GM23338 (cell line): ENCODE results near the gene DDX23. TPM values are rescaled to one million over a fixed set of nuclear protein-coding genes. Genes with fewer than 3 reads are reported as not detected.

Experiments used
- ATAC-seq: fragments of 200-7000 bp; cut with Tn5 transposase; 3 replicates; pipeline ENCODE4 v1.9.1; 2020
- DNase-seq: peaks from one replicate; pipeline ENCODE4 v3.0.0-alpha.2; 2015; ENCODE audit warnings: low spot score
- H2AFZ ChIP-seq: fragments of 200-600 bp; sonication (generic); 2 replicates; pipeline ENCODE4 v1.8.0; 2016; ENCODE audit warnings: antibody characterized with exemption, mild to moderate bottlenecking, moderate library complexity
- H3F3A ChIP-seq: fragments of 200-600 bp; sonication (generic); replicated peaks from 2 replicates; pipeline ENCODE4 v1.8.0; 2017; ENCODE audit warnings: antibody characterized with exemption, mixed run types, low read depth
- H3K27ac ChIP-seq: fragments of 200-600 bp; sonication (generic); 2 replicates; pipeline ENCODE4 v1.6.1; 2016; ENCODE audit warnings: low read depth
- H3K27me3 ChIP-seq: fragments of 200-600 bp; sonication (generic); 2 replicates; pipeline ENCODE4 v1.8.0; 2016; ENCODE audit warnings: mild to moderate bottlenecking, mixed run types, moderate library complexity; ENCODE audit not compliant: insufficient read depth
- H3K36me3 ChIP-seq: fragments of 200-600 bp; sonication (generic); 2 replicates; pipeline ENCODE4 v1.8.0; 2016; ENCODE audit warnings: mild to moderate bottlenecking; ENCODE audit not compliant: insufficient read depth
- H3K4me1 ChIP-seq: fragments of 200-600 bp; sonication (generic); 2 replicates; pipeline ENCODE4 v1.8.0; 2016; ENCODE audit warnings: mild to moderate bottlenecking, moderate library complexity; ENCODE audit not compliant: insufficient read depth
- H3K4me2 ChIP-seq: fragments of 200-600 bp; sonication (generic); 2 replicates; pipeline ENCODE4 v1.7.1; 2017; ENCODE audit warnings: mixed run types
- H3K4me3 ChIP-seq: fragments of 200-600 bp; sonication (generic); 2 replicates; pipeline ENCODE4 v1.6.1; 2016; ENCODE audit warnings: mixed run types
- H3K79me2 ChIP-seq: fragments of 200-600 bp; sonication (generic); replicated peaks from 2 replicates; pipeline ENCODE4 v1.8.0; 2017; ENCODE audit warnings: mild to moderate bottlenecking; ENCODE audit not compliant: insufficient read depth
- H3K9me2 ChIP-seq: fragments of 200-600 bp; sonication (generic); 2 replicates; pipeline ENCODE4 v1.8.0; 2017; ENCODE audit not compliant: insufficient read depth
- H4K20me1 ChIP-seq: fragments of 200-600 bp; sonication (generic); replicated peaks from 2 replicates; pipeline ENCODE4 v1.8.0; 2017; ENCODE audit warnings: mild to moderate bottlenecking; ENCODE audit not compliant: insufficient read depth
- H3K27ac Mint-ChIP-seq: 2 replicates; pipeline ENCODE4 v1.8.0; 2020; ENCODE audit warnings: inconsistent platforms, mild to moderate bottlenecking, moderate library complexity, mixed read lengths
- H3K27me3 Mint-ChIP-seq: 3 replicates; pipeline ENCODE4 v1.8.0; 2022; ENCODE audit warnings: low read depth, mild to moderate bottlenecking, moderate library complexity, mixed read lengths, inconsistent platforms; ENCODE audit not compliant: insufficient read depth, poor library complexity
- H3K36me3 Mint-ChIP-seq: 3 replicates; pipeline ENCODE4 v1.8.0; 2021; ENCODE audit warnings: low read depth, mild to moderate bottlenecking, inconsistent platforms, moderate library complexity, mixed read lengths
- H3K4me1 Mint-ChIP-seq: 3 replicates; pipeline ENCODE4 v1.8.0; 2020; ENCODE audit warnings: mild to moderate bottlenecking, inconsistent platforms, mixed read lengths
- H3K4me3 Mint-ChIP-seq: 3 replicates; pipeline ENCODE4 v1.8.0; 2021; ENCODE audit warnings: moderate library complexity, mild to moderate bottlenecking, inconsistent platforms, mixed read lengths
- H3K9me3 Mint-ChIP-seq: 3 replicates; pipeline ENCODE4 v1.8.0; 2020; ENCODE audit warnings: moderate library complexity, mild to moderate bottlenecking, inconsistent platforms, mixed read lengths
- CREB1 ChIP-seq: fragments of 250-450 bp; sonication (Bioruptor Pico); IDR thresholded peaks from 2 replicates; pipeline ENCODE4 v1.5.0; 2020; ENCODE audit warnings: low read depth, mild to moderate bottlenecking, moderate library complexity
- EZH2 ChIP-seq: fragments of 200-600 bp; sonication (generic); IDR thresholded peaks from one replicate; pipeline ENCODE4 v1.8.0; 2017; ENCODE audit warnings: antibody characterized with exemption, mild to moderate bottlenecking, low read depth; ENCODE audit not compliant: unreplicated experiment
- POLR2AphosphoS5 ChIP-seq: IDR thresholded peaks from 2 replicates; pipeline ENCODE4 v1.6.1; 2016; ENCODE audit warnings: antibody characterized with exemption, low read depth
- STAT1 ChIP-seq: IDR thresholded peaks from one replicate; pipeline ENCODE4 v1.6.1; 2016; ENCODE audit warnings: antibody characterized with exemption; ENCODE audit not compliant: unreplicated experiment
- ZNF331 ChIP-seq: fragments of 250-450 bp; sonication (Bioruptor Pico); IDR thresholded peaks from 2 replicates; pipeline ENCODE4 v1.5.0; 2020; ENCODE audit warnings: low read depth, mild to moderate bottlenecking, moderate library complexity
- polyA plus RNA-seq: library from polyadenylated mRNA; unstranded; fragments of >200 nt; fragmentation: Nextera tagmentation; extraction: Ambion mirVana; gene quantifications from 2 replicates; pipeline ENCODE4 v1.2.1, GENCODE V29; 2016
- total RNA-seq: library from RNA; depleted of rRNA; stranded (reverse); fragments of >200 nt; shearing (Covaris generic); gene quantifications from 2 replicates; pipeline ENCODE4 v1.2.3, GENCODE V29; 2014
- TF ChIP-seq, protein P1 (sequence below), 2 experiments: fragments of 200-600 bp in 1 of 2; sonication (generic) in 1 of 2; conservative IDR thresholded peaks; 2 replicates each; pipeline versions ENCODE4 v1.5.1 to v1.6.1; 2016 to 2017; ENCODE audit warnings: antibody characterized with exemption in 2 of 2, low read depth in 2 of 2, mild to moderate bottlenecking in 2 of 2, moderate library complexity in 1 of 2
- TF ChIP-seq, protein P2 (sequence below): fragments of 250-450 bp; sonication (Bioruptor Pico); IDR thresholded peaks from 2 replicates; pipeline ENCODE4 v1.5.0; 2020; ENCODE audit warnings: mild to moderate bottlenecking, moderate library complexity
- TF ChIP-seq, protein P3 (sequence below): IDR thresholded peaks from one replicate; pipeline ENCODE4 v1.6.1; 2018; ENCODE audit warnings: antibody characterized with exemption; ENCODE audit not compliant: unreplicated experiment

Gene DDX23
- total and polyA plus RNA-seq, 2 experiments from 2014 or later: 31.7 to 78.5 TPM

DNA sequence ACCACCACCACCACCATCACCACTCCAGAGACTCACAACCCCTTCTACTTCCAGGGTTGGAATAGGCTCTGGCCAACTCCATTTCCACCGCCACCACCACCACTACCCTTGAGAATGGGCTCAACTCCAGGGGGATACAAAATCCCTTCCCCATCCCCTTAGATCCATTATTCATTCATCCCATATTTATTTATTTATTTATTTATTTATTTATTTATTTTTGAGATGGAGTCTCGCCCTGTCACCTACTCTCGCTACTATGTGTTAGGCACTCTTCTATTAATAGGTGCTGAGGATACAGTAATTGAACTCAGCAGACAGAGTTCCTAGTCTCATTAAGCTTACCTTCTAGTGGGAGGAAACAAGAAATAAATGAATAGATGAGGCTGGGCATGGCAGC lies 58.3 kb downstream of the DDX23 start:
- no peaks in the 10 kb centered on the region for H4K20me1 ChIP-seq
- H3K27ac ChIP-seq: no peak overlapping the region
- H3K4me3 Mint-ChIP-seq: no peak overlapping the region
- no peak overlapping the region for H3K4me2 ChIP-seq
- no peak overlapping the region for H2AFZ ChIP-seq
- peaks cover 7% of the 10 kb centered on the region for H3F3A ChIP-seq
- no peak overlapping the region for H3K4me3 ChIP-seq
- ATAC-seq (no peak), DNase-seq (no peak)
- H3K27me3 Mint-ChIP-seq: peaks cover 3% of the 10 kb centered on the region
- H3K4me1 Mint-ChIP-seq: peaks cover 21% of the 10 kb centered on the region
- no peaks in the 10 kb centered on the region for H3K79me2 ChIP-seq
- no peaks in the 10 kb centered on the region for H3K36me3 Mint-ChIP-seq
- H3K4me1 ChIP-seq: peaks cover 11% of the 10 kb centered on the region
- H3K27ac Mint-ChIP-seq: no peak overlapping the region
- H3K9me3 Mint-ChIP-seq: no peaks in the 10 kb centered on the region
- no peaks in the 10 kb centered on the region for H3K36me3 ChIP-seq
- H3K9me2 ChIP-seq: no peaks in the 10 kb centered on the region
- H3K27me3 ChIP-seq: peaks cover 5% of the 10 kb centered on the region; the same call in 1 of the 2 replicates
- TF ChIP-seq, protein P1, sequence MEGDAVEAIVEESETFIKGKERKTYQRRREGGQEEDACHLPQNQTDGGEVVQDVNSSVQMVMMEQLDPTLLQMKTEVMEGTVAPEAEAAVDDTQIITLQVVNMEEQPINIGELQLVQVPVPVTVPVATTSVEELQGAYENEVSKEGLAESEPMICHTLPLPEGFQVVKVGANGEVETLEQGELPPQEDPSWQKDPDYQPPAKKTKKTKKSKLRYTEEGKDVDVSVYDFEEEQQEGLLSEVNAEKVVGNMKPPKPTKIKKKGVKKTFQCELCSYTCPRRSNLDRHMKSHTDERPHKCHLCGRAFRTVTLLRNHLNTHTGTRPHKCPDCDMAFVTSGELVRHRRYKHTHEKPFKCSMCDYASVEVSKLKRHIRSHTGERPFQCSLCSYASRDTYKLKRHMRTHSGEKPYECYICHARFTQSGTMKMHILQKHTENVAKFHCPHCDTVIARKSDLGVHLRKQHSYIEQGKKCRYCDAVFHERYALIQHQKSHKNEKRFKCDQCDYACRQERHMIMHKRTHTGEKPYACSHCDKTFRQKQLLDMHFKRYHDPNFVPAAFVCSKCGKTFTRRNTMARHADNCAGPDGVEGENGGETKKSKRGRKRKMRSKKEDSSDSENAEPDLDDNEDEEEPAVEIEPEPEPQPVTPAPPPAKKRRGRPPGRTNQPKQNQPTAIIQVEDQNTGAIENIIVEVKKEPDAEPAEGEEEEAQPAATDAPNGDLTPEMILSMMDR (conservative IDR thresholded peaks at IDR 0.05; ENCODE audit: low read depth in 2 of 2): no peak
- TF ChIP-seq ZNF331 (CRISPR knock-in tag) (no peak), EZH2 (no peak), STAT1 (no peak), CREB1 (CRISPR knock-in tag) (no peak), POLR2AphosphoS5 (no peak)
- TF ChIP-seq, protein P2, sequence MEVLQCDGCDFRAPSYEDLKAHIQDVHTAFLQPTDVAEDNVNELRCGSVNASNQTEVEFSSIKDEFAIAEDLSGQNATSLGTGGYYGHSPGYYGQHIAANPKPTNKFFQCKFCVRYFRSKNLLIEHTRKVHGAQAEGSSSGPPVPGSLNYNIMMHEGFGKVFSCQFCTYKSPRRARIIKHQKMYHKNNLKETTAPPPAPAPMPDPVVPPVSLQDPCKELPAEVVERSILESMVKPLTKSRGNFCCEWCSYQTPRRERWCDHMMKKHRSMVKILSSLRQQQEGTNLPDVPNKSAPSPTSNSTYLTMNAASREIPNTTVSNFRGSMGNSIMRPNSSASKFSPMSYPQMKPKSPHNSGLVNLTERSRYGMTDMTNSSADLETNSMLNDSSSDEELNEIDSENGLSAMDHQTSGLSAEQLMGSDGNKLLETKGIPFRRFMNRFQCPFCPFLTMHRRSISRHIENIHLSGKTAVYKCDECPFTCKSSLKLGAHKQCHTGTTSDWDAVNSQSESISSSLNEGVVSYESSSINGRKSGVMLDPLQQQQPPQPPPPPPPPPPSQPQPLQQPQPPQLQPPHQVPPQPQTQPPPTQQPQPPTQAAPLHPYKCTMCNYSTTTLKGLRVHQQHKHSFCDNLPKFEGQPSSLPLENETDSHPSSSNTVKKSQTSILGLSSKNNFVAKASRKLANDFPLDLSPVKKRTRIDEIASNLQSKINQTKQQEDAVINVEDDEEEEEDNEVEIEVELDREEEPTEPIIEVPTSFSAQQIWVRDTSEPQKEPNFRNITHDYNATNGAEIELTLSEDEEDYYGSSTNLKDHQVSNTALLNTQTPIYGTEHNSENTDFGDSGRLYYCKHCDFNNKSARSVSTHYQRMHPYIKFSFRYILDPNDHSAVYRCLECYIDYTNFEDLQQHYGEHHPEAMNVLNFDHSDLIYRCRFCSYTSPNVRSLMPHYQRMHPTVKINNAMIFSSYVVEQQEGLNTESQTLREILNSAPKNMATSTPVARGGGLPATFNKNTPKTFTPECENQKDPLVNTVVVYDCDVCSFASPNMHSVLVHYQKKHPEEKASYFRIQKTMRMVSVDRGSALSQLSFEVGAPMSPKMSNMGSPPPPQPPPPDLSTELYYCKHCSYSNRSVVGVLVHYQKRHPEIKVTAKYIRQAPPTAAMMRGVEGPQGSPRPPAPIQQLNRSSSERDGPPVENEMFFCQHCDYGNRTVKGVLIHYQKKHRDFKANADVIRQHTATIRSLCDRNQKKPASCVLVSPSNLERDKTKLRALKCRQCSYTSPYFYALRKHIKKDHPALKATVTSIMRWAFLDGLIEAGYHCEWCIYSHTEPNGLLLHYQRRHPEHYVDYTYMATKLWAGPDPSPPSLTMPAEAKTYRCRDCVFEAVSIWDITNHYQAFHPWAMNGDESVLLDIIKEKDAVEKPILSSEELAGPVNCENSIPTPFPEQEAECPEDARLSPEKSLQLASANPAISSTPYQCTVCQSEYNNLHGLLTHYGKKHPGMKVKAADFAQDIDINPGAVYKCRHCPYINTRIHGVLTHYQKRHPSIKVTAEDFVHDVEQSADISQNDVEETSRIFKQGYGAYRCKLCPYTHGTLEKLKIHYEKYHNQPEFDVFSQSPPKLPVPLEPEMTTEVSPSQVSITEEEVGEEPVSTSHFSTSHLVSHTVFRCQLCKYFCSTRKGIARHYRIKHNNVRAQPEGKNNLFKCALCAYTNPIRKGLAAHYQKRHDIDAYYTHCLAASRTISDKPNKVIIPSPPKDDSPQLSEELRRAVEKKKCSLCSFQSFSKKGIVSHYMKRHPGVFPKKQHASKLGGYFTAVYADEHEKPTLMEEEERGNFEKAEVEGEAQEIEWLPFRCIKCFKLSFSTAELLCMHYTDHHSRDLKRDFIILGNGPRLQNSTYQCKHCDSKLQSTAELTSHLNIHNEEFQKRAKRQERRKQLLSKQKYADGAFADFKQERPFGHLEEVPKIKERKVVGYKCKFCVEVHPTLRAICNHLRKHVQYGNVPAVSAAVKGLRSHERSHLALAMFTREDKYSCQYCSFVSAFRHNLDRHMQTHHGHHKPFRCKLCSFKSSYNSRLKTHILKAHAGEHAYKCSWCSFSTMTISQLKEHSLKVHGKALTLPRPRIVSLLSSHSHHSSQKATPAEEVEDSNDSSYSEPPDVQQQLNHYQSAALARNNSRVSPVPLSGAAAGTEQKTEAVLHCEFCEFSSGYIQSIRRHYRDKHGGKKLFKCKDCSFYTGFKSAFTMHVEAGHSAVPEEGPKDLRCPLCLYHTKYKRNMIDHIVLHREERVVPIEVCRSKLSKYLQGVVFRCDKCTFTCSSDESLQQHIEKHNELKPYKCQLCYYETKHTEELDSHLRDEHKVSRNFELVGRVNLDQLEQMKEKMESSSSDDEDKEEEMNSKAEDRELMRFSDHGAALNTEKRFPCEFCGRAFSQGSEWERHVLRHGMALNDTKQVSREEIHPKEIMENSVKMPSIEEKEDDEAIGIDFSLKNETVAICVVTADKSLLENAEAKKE: no peak
- TF ChIP-seq, protein P3, sequence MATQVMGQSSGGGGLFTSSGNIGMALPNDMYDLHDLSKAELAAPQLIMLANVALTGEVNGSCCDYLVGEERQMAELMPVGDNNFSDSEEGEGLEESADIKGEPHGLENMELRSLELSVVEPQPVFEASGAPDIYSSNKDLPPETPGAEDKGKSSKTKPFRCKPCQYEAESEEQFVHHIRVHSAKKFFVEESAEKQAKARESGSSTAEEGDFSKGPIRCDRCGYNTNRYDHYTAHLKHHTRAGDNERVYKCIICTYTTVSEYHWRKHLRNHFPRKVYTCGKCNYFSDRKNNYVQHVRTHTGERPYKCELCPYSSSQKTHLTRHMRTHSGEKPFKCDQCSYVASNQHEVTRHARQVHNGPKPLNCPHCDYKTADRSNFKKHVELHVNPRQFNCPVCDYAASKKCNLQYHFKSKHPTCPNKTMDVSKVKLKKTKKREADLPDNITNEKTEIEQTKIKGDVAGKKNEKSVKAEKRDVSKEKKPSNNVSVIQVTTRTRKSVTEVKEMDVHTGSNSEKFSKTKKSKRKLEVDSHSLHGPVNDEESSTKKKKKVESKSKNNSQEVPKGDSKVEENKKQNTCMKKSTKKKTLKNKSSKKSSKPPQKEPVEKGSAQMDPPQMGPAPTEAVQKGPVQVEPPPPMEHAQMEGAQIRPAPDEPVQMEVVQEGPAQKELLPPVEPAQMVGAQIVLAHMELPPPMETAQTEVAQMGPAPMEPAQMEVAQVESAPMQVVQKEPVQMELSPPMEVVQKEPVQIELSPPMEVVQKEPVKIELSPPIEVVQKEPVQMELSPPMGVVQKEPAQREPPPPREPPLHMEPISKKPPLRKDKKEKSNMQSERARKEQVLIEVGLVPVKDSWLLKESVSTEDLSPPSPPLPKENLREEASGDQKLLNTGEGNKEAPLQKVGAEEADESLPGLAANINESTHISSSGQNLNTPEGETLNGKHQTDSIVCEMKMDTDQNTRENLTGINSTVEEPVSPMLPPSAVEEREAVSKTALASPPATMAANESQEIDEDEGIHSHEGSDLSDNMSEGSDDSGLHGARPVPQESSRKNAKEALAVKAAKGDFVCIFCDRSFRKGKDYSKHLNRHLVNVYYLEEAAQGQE: no peak
